Measurements from ENCODE around the gene CCDC137.
"Not testable (repeated sequence)": the region's sequence is repeated elsewhere in the genome, so short reads cannot be mapped to it uniquely, and the experiment has no call there.

The CCDC137 gene

GRCh38 chr17:81666342-81667191, at the start of gene CCDC137, which contains the start of gene OXLD1:
CCDC137 (plus strand) TSS chr17:81666737; CDS start chr17:81666767, 30 bp downstream.
OXLD1 (minus strand) TSS chr17:81666605; CDS start chr17:81666577, 28 bp downstream.
- peak; percentile 91 to 96 for DNase-seq

- DNase-seq, result no peak
Measured at GRCh38 chr17:81616877-81617276, 49.7 kb upstream of the CCDC137 start.

- not testable (repeated sequence) for DNase-seq
Measured at GRCh38 chr17:81618307-81618706, 48.2 kb upstream of the CCDC137 start.

- no peak for DNase-seq
Measured at GRCh38 chr17:81621494-81622130, 44.9 kb upstream of the CCDC137 start.

GRCh38 chr17:81630274-81630673, 36.3 kb upstream of the CCDC137 start:
- no peak for DNase-seq

GRCh38 chr17:81631482-81631881, 35.1 kb upstream of the CCDC137 start:
- no peak for DNase-seq

GRCh38 chr17:81635431-81635830, 31.1 kb upstream of the CCDC137 start:
- DNase-seq, result no peak

- DNase-seq, result no peak
Measured at GRCh38 chr17:81635973-81636504, 30.5 kb upstream of the CCDC137 start.

GRCh38 chr17:81636505-81637288, 29.8 kb upstream of the CCDC137 start, which contains the start of the genes NPLOC4 and TSPAN10:
NPLOC4 (minus strand) TSS chr17:81637112; CDS start chr17:81636930, 182 bp downstream.
TSPAN10 (plus strand) TSS chr17:81637196; CDS start chr17:81642413, 5,217 bp downstream.
- DNase-seq, result peak; percentile 64 to 85

GRCh38 chr17:81638683-81639082, 27.9 kb upstream of the CCDC137 start:
- no peak for DNase-seq

- no peak for DNase-seq
Measured at GRCh38 chr17:81640011-81640410, 26.5 kb upstream of the CCDC137 start.

GRCh38 chr17:81641825-81642489, 24.6 kb upstream of the CCDC137 start:
- DNase-seq, result no peak

GRCh38 chr17:81644496-81644895, 22.0 kb upstream of the CCDC137 start:
- no peak for DNase-seq

- no peak for DNase-seq
Measured at GRCh38 chr17:81644976-81645952, 21.3 kb upstream of the CCDC137 start.

GRCh38 chr17:81646869-81647600, 19.5 kb upstream of the CCDC137 start:
- no peak for DNase-seq

- DNase-seq, result no peak
Measured at GRCh38 chr17:81647640-81648012, 18.9 kb upstream of the CCDC137 start.

GRCh38 chr17:81648013-81648706, 18.4 kb upstream of the CCDC137 start:
- no peak for DNase-seq

GRCh38 chr17:81648707-81649085, 17.8 kb upstream of the CCDC137 start:
- DNase-seq, result no peak

- no peak for DNase-seq
Measured at GRCh38 chr17:81650951-81651350, 15.6 kb upstream of the CCDC137 start.

- no peak for DNase-seq
Measured at GRCh38 chr17:81651692-81652091, 14.8 kb upstream of the CCDC137 start.
